Activated CD8-positive, alpha-beta memory T cell treated with anti-CD3 and anti-CD28 coated beads, Interleukin-2, amount 50 U/mL, for 4 hours (primary cell): ENCODE results near the gene P2RY14.

Source experiments
- DNase-seq: peaks from one replicate; pipeline ENCODE4 v3.0.0-alpha.2; 2020

Gene P2RY14

GRCh38 chr3:151300539-151300938, 22.2 kb upstream of the P2RY14 start:
- DNase-seq = no peak

- DNase-seq = no peak
Measured at GRCh38 chr3:151299006-151299405, 20.7 kb upstream of the P2RY14 start.

GRCh38 chr3:151297429-151297828, 19.1 kb upstream of the P2RY14 start:
- no peak for DNase-seq

GRCh38 chr3:151296226-151296625, 17.9 kb upstream of the P2RY14 start:
- DNase-seq = no peak

- DNase-seq = no peak
Measured at GRCh38 chr3:151293127-151293526, 14.8 kb upstream of the P2RY14 start.

- DNase-seq = no peak
Measured at GRCh38 chr3:151290673-151291072, 12.3 kb upstream of the P2RY14 start.

- DNase-seq = no peak
Measured at GRCh38 chr3:151289445-151289844, 11.1 kb upstream of the P2RY14 start.

GRCh38 chr3:151285940-151286339, 7.6 kb upstream of the P2RY14 start:
- no peak for DNase-seq

- no peak for DNase-seq
Measured at GRCh38 chr3:151283907-151284461, 5.6 kb upstream of the P2RY14 start.

- DNase-seq = no peak
Measured at GRCh38 chr3:151283387-151283786, 5.0 kb upstream of the P2RY14 start.

GRCh38 chr3:151282921-151283320, 4.6 kb upstream of the P2RY14 start:
- DNase-seq = no peak

GRCh38 chr3:151281671-151282324, 3.5 kb upstream of the P2RY14 start:
- no peak for DNase-seq

- peak; percentile 15 for DNase-seq
Measured at GRCh38 chr3:151276687-151277042, 1.7 kb downstream of the P2RY14 start.

- no peak for DNase-seq
Measured at GRCh38 chr3:151276038-151276686, 2.2 kb downstream of the P2RY14 start.

- DNase-seq = no peak
Measured at GRCh38 chr3:151275091-151275490, 3.3 kb downstream of the P2RY14 start.

- DNase-seq = no peak
Measured at GRCh38 chr3:151269631-151270030, 8.7 kb downstream of the P2RY14 start.

- peak; percentile 21 for DNase-seq
Measured at GRCh38 chr3:151268267-151269235, 9.8 kb downstream of the P2RY14 start.

GRCh38 chr3:151267066-151267465, 11.3 kb downstream of the P2RY14 start:
- no peak for DNase-seq

- no peak for DNase-seq
Measured at GRCh38 chr3:151265866-151266265, 12.5 kb downstream of the P2RY14 start.

GRCh38 chr3:151265166-151265565, 13.2 kb downstream of the P2RY14 start:
- no peak for DNase-seq

GRCh38 chr3:151264605-151265004, 13.7 kb downstream of the P2RY14 start:
- no peak for DNase-seq

- DNase-seq = no peak
Measured at GRCh38 chr3:151262871-151263525, 15.3 kb downstream of the P2RY14 start.

GRCh38 chr3:151259664-151260063, 18.7 kb downstream of the P2RY14 start:
- no peak for DNase-seq
